AG04450 (cell line): ENCODE results near the gene ATAD3C. TPM values are rescaled to one million over a fixed set of nuclear protein-coding genes. Genes with fewer than 3 reads are reported as not detected.

Experiments
- CTCF ChIA-PET: fragments of 300-600, 350-600 bp; formaldehyde crosslinking; extraction: SDS; loops from one replicate; lab custom pipeline; 2022; ENCODE audit warnings: antibody characterized with exemption, inconsistent platforms; lab: Charles Lee
- POLR2A ChIA-PET: fragments of 350-600 bp; formaldehyde crosslinking; extraction: SDS; loops from one replicate; lab custom pipeline; 2021; ENCODE audit warnings: antibody characterized with exemption, inconsistent platforms; lab: Yijun Ruan, JAX
- DNase-seq: peaks from one replicate; pipeline ENCODE4 v3.0.0-alpha.2; 2011; ENCODE audit warnings: low read depth, low spot score
- H3K27ac ChIP-seq: one replicate; pipeline ENCODE4 v1.5.1; 2012; ENCODE audit warnings: low read depth, low read length, control low read depth
- H3K27me3 ChIP-seq: one replicate; pipeline ENCODE4 v1.6.0; 2012; ENCODE audit warnings: low read length; ENCODE audit not compliant: control insufficient read depth, insufficient read depth
- H3K4me3 ChIP-seq: 2 replicates; pipeline ENCODE4 v1.5.1; 2011; ENCODE audit warnings: mild to moderate bottlenecking, low read depth, low read length, control low read depth
- H3K9me3 ChIP-seq: 2 replicates; pipeline ENCODE4 v1.5.1; 2012; ENCODE audit warnings: low read length; ENCODE audit not compliant: control insufficient read depth, insufficient read depth
- CTCF ChIP-seq: IDR thresholded peaks from 2 replicates; pipeline ENCODE4 v1.5.1; 2011; ENCODE audit warnings: low read depth, low read length, control low read depth, inconsistent platforms
- polyA plus RNA-seq: library from polyadenylated mRNA; depleted of rRNA; stranded (reverse); fragments of >200 nt; gene quantifications from 2 replicates; pipeline ENCODE4 v1.2.3, GENCODE V29; 2011

The ATAD3C gene
- polyA plus RNA-seq, 1 experiment: not detected

GRCh38 chr1:1422465-1423244 is 26.8 kb upstream of the ATAD3C start:
- TF ChIP-seq CTCF: no peak
- ChIA-PET CTCF (no interaction called here), POLR2A (interaction anchor here (0.6 kb wide), 1 partner anchor 63 kb away, joined by 7 read pairs; no protein-coding TSS in a partner anchor)
- Histone ChIP-seq H3K27ac (no peak overlapping the region), H3K4me3 (no peak overlapping the region), H3K9me3 (no peaks in the 10 kb centered on the region; the same call in 1 of the 2 replicates), H3K27me3 (no peaks in the 10 kb centered on the region)
- no peak for DNase-seq

GRCh38 chr1:1423245-1423597 is 26.3 kb upstream of the ATAD3C start:
- Histone ChIP-seq H3K27ac (no peak overlapping the region), H3K4me3 (no peak overlapping the region), H3K9me3 (peaks cover 2% of the 10 kb centered on the region; the same call in 1 of the 2 replicates), H3K27me3 (no peaks in the 10 kb centered on the region)
- ChIA-PET CTCF (no interaction called here), POLR2A (no interaction called here)
- no peak for DNase-seq
- TF ChIP-seq CTCF: no peak

GRCh38 chr1:1424707-1425106 is 24.8 kb upstream of the ATAD3C start:
- no peak for TF ChIP-seq CTCF
- ChIA-PET CTCF (interaction anchor here (1.5 kb wide), 1 partner anchor 16 kb away, joined by 5 read pairs; no protein-coding TSS in a partner anchor), POLR2A (no interaction called here)
- Histone ChIP-seq H3K27ac (no peak overlapping the region), H3K9me3 (peaks cover 3% of the 10 kb centered on the region; the same call in 1 of the 2 replicates), H3K4me3 (no peak overlapping the region), H3K27me3 (no peaks in the 10 kb centered on the region)
- DNase-seq: no peak

GRCh38 chr1:1425426-1425752 is 24.1 kb upstream of the ATAD3C start:
- Histone ChIP-seq H3K27me3 (no peaks in the 10 kb centered on the region), H3K9me3 (peaks cover 3% of the 10 kb centered on the region; the same call in 1 of the 2 replicates), H3K27ac (no peak overlapping the region), H3K4me3 (no peak overlapping the region)
- CTCF ChIA-PET: interaction anchor here (1.5 kb wide), 1 partner anchor 16 kb away, joined by 5 read pairs; no protein-coding TSS in a partner anchor
- POLR2A ChIA-PET: no interaction called here
- TF ChIP-seq CTCF: no peak
- no peak for DNase-seq

- Histone ChIP-seq H3K27ac (no peak overlapping the region), H3K27me3 (no peaks in the 10 kb centered on the region), H3K4me3 (no peak overlapping the region), H3K9me3 (peaks cover 3% of the 10 kb centered on the region; the same call in 1 of the 2 replicates)
- DNase-seq: no peak
- CTCF ChIA-PET: no interaction called here
- POLR2A ChIA-PET: no interaction called here
- no peak for TF ChIP-seq CTCF
These were observed 23.6 kb upstream of the ATAD3C start for GRCh38 chr1:1425753-1426495.
